SK-N-DZ (cell line): Measurements from ENCODE around the gene ABCG1.

Experiments used
- DNase-seq: peaks from one replicate; pipeline ENCODE4 v3.0.0-alpha.2; 2015; ENCODE audit warnings: low spot score

The ABCG1 gene

DNA sequence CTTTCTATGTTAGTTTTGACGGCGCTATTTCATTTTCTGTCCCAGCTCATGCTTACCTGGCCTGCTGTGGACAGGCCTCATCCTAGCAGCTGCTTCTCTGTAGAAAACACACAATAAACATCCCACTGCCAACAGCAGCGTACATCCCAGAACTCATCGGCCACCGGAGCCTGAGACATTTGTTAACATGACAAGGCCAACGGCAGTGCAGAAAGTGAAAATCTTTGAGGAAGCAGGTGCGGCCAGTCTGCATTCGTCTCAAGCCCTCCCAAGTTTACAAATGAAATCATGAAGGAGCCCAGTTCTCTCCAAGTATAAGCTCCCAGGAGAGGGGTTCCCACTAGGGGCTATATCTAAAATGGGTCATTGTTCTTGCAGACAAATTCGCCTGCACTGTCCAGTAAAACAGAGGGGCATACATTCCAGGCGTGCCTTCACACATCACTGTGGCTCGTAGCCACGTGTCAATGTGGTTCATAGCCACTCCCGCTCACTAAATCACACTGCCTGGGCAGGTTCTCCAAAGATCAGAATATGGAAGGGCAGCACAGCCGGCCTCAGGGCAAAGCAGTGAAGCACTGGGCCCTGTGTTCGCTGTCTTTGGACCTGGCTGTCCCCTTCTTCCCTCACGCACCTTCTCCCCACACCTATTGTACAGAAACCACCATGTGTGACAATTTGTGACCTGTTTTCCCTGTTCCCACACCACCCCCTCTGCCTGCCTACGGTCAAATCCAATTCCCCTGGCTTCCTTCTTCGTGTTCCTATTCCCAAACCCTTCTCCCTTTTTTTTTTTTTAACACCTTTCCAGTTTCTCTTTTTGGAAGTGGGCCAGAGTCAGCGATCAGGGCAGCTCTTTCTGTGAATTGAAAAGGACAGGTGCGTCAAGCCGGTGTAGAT is 27.0 kb upstream of the ABCG1 start:
- DNase-seq, result no peak

DNA sequence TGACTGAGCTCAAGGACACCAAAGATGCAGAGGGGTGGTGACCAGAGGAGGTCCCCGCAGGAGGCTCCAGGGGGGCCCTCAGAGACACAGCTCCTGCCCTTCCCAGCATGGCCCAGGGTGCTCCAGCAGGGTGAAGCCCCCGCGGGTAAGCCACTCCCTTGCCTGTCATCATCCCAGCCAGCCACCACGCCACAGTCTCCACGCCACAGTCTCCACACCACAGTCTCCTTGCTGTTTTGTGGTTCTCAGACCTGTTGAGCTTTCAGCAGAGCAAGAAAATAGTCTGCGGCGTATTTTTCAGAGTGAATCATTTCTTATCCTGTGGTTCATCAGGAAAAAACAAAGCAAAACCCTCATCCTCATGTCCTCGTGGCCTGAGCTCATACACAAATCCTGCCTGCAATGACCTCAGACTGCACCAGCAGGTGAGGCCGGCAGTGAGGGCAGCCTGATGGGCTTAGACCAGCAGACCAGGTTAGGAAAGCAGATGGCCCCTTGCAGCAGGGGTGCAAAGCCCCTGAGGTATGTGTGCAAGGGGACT is 25.7 kb upstream of the ABCG1 start:
- no peak for DNase-seq

DNA sequence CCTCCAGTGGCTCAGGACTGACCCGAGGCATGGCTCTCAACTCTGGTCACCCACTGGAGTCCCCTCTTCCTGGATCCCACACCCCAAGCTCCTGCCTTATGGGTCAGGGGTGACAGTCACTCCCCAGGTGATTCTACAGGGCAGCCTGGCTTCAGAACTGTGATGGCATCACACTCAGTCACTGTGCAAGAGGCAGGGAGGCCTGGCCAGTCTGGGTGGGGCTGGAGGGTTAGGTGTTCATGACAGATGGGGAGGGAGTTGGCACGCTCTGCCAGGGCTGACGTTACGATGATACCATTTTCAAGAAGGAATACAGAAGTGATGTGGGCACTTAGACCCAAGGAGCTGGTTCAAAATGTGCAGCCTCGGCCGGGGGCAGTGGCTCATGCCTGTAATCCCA is 25.2 kb upstream of the ABCG1 start:
- no peak for DNase-seq

DNA sequence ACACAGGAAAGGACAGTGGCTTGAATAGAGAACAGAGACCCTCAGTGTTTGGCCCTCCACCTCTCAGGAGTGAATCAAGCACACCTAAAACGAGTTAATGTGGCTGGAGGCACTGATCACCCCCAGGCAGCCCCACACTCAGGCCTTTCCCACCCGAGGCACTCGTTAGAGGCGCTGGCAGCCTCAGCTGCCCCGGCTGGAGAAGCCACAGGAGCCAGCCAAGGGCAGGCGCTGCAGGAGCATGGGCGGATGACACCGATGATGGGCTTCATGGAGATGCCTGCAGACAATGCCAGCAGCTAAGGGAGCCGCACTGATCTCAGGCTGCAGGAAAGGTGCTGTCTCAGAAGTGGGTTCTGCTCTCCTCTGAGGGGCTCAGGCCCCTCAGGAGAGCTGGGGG is 24.1 kb upstream of the ABCG1 start:
- DNase-seq, result no peak

DNA sequence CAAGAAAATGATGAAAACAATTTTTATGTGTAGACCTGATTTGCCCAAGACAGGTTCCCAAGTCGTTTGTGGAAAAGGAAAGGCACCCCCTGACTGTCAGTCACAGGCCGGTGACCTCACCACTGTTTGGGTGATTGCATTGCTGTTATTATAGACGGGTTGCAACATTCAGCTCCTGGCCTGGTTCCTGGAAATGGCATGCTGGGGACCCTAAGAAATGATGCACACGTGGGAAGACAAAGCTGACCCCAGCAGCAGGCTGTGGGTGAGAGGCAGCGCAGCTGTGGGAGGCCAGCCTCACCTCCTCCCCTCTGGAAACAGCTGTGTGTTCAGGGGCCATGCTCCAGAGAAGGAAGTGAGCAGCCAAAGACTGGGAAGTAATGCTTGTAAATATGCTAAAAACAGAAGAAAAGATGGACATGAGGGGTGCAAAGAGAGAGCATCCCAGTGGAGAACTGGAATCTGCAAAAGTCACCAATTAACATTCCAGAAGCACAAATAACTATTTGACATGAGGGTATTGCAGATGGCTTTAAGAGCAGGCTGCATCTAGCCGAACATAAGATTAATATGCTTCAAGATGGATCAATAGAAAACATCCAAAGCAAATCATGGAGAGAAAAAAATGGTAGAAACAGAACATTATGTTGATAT is 23.4 kb upstream of the ABCG1 start:
- DNase-seq, result no peak

DNA sequence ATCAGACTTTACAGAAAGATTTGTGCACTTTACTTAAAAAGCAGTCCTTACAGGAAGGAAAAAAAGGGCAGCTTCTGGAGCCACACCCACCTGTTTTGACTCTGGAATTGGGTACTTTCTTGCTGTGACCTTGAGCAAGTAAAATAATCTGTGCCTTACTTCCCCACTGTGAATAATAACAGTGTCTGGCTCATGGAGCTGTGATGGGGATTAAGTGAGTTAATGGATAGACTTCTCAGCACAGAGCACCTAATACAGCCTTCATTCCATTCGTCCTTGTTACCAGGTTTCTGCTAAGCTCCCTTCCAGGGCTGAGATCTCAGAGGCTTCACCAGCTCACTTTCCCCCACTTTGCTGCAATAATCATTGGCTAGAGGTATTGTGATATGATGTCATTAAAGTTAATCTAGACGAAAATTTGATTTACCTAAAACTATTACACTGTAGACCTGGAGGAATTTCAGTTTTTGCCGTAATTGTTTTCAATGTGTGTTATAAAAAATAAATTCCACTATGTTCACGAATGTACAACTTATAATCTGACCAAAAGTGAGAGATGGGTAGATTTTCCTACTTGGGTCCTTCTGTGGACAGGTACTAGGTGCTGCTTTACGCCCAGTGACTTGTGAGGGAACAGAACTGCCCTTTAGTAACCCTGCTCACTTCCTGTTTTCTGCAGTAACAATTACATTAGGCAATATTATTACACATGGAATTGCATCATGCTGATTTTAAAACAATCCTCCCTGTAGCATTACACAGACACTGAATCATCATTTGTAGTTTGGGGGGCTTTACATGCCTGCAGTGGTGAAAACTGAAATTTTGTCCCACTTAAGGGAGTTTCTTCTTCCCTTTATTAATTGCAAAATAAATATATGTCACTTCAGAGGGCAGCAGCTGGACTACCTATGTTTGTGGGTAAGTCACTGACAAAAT is 19.7 kb upstream of the ABCG1 start:
- DNase-seq, result no peak

DNA sequence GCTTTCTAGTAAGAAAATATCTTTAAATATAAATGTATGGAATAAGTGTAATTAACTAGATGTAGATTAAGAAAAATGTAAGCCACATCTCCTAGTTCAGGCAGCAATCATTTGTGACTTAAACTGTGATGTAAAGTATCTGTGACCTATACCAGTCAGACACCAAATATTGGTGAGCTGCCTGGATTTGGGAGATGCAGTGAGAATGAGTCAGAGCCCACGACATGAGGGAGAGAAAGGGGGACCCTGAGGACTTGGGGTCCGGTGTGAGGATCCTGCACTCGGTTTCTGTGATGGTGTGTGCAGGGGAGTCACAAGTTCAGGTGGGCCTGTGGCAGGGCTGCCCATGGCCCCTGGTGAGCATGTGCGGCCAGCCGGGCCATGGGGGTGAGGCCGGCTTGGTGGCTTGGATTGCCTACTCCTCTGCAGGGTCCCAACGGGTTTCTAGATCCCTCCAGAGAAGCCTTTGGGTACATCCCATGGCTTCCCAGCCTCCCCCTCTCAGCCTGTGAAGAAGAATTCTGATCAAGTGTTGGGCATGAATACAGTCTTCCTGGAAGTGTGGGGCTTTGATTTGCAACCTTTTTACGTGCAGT is 19.0 kb upstream of the ABCG1 start:
- DNase-seq, result no peak

DNA sequence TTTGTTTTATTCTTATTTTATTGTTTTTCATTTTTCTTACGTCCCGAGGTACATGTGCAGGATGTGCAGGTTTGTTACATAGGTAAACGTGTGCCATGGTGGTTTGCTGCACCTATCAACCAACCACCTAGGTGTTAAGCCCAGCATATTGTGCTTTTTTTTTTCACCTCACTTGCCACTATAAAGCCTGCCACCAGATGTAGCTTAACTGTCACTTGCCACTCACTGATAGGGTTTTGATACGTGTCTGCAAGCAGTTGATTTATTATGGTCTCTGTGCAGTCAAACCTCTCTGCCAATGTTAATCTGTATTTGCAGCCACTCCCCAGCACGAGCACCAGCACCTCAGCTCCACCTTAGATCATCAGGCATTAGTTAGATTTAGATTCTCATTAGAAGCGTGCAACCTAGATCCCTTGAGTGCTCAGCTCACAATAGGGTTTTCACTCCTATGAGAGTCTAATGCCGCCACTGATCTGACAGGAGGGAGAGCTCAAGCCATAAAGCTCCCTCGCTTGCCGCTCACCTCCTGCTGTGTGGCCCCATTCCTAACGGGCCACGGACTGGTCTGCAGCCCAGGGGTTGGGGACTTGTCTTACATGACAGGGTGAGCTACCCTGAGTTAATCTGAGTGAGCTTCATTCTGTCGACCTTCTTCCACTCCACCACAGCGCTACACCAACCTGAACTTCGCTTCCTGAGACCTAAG is 17.9 kb upstream of the ABCG1 start:
- no peak for DNase-seq

DNA sequence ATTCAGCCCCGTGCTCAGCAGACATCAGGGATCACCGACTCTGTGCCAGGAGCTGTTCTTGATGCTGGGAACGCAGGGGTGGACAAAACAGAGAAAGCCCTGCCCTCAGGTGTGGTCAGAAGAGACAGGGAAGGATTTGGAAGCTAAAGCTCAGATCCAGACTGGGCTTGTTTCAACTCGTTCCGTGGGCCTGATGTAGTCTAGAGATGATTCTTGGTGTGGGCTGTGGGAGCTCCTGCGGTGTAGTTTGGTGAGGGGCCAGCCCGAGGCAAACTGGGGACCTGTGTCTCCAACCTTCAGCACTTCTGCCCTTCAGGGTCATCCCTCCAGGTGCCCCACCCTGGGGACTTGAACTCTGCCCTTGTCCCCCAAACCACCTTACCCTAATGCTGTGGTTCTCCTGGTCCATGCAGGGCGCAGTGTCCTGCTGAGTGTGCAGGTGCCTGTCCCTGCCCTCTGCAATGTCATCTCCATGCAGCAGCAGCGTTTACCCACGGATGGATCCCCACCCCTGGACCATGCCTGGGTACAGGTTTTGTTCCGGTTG is 17.3 kb upstream of the ABCG1 start:
- DNase-seq, result no peak

DNA sequence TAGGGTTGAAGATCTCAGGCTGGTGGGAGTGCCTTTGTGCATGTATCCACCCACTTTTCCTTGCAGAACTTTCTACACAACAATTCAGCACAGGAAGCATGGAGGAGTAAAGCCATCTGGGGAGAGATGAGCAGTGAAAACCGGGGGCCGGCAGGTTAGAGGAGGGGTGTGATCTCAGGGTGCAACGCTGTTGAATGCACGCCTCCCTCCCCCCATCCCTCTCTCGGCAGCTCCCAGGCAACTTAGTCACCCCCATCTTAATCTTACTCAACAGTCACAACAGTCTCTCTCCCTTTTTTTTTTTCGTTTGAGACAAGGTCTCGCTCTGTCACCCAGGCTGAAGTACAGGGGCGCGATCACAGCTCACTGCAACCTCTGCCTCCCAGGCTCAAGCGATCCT is 16.6 kb upstream of the ABCG1 start:
- DNase-seq, result no peak

DNA sequence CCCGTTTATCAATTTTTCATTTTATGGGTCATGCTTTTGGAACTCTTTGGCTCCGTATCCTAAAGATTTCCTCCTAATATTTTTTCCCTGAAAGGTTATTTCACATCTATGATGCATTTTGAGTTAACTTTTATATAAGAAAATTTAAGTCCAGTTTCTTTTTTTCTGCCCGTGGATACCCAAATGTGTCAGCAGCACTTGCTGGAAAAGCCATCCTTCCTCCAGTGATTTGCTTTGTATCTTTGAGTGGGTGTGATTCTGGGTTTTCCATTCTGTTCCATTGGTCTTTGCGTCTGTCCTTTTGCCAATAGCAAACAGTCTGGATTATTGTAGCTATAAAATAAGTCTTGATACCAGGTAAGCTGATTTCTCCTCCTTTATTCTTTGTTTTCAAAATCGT is 15.6 kb upstream of the ABCG1 start:
- DNase-seq, result no peak

DNA sequence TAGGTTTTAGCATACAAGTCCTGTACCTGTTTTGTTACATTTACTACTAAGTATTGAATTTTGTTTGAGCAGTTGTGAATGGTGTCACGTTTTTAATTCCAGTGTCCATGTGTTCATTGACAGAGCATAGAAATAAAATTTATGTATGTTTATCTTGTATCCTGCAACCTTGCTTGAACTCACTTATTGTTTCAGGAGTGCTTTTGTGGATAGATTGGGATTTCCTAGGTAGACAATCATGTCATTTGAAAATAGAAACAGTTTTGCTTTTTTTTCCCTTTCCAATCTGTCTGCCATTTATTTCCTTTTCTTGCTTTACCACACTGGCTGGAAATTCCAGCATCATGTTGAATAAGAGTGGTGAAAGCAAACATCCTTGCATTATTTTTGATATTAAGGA is 15.0 kb upstream of the ABCG1 start:
- no peak for DNase-seq

DNA sequence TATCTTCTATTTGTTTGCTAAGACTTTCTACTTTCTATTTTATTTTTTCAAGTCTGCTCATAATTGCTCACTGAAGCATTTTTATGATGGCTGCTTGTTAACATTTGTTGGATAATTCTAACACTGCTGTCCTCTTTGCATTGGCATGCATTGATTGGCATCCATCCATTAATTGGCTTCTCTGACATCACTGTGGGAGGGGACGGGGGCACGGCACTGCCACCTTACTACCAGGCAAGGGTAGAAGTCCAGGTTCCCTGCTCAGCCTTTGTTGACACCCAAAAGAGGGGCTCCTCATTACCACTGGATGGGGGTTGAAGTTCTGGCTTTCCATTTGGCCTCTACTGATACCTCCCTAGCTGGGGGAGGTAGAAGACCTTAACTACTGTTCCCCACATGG is 11.5 kb upstream of the ABCG1 start:
- DNase-seq, result no peak

DNA sequence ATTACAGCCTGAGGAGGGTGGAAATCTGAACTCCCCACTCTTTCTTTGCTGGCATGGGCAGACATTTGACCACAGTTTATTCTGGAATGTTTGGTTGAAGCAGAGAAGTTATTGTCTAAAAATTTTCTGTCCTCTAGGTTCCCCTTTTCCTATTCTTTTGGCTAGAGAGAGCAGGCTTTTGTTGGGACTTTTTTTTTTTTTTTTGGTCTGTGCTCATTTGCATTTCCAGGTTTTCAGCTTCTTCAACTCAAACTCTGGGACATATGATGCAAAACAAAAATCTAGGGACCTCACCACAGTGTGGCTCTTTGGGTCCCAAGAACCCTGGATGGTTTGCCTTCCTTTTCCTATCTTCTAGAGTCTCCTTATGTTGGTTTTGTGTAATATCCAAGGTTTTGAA is 10.9 kb upstream of the ABCG1 start:
- DNase-seq, result no peak

DNA sequence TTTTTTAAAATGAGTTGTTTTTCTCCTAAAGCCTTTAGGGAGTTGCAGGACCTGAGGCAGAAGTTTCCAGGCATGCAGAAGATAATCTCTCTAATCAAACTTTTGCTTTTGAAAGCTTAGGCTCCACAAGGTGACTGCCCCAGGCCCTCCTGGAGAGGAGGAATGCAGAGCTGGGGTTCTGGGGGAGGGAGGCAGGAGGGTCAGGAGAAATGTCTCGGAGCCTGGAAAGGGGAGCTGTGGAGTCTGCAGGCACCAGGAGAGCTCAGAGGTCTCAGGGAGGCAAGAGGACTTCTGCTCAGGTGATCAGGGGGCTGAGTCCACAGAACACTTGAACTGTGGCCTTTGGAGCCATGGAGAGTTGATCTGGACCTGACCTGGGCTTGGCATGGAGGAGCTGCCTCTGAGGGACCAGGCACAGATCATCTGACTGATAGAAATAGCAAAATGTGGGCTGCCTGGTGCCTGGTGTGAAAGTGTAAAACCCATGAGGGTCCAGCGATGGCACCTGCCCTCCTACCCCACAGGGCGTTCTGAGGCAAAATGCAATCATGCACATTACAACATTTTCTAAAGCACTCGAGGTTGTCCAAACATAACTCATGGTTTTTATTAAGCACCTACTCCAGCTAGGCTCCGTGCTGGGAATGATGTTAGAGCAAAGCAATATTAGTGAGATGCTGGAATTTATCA is 10.0 kb upstream of the ABCG1 start:
- no peak for DNase-seq

DNA sequence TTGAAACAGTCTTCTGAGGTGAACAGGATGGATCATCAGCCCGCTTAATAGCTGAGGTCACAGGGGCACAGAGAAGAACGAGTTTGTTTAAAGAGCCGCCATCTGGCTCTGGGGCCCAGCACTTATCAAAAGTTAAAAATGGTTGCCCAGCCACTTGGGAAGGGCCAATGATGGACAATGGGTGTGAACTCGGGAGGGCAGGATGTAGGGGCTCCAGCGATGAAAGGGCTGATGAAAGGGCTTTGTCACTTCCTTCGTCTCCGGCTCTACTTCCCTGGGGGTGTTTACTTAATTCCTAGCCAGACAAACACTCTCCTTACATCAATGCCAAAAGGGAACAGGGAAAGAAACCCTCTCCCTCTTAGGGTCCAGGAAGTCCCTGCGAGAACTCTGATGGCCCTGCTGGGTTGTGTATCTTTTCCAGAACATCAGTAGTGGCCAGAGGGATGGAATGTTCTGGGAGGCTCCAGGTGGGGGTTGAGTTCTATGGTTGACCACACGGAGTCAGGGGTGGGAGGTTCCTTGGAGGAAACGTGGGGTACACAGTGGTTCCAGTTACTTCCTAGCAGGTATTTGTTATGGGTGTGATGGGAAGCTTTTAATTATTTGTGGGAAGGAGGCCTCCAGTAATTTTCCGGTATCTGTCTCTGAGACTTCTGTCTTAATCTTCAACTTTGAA is 9.0 kb upstream of the ABCG1 start:
- DNase-seq, result no peak

DNA sequence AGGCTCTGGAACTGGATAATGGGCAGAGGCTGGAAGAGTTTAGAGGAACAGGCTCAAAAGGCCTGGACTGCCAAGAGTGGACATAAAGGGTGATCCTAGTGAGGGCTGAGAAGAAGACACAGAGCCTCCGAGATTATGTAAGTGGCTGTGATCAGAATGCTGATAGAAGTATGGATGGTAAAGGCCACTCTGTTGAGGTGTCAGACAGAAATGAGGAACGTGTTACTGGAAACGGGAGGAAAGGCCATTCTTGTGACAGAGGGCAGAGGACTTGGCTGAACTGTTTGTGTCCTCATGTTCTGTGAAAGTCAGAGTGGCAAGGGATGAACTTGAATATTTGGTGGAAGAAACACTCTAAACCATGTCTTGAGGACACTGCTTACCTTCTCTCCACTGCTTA is 6.7 kb upstream of the ABCG1 start:
- no peak for DNase-seq

DNA sequence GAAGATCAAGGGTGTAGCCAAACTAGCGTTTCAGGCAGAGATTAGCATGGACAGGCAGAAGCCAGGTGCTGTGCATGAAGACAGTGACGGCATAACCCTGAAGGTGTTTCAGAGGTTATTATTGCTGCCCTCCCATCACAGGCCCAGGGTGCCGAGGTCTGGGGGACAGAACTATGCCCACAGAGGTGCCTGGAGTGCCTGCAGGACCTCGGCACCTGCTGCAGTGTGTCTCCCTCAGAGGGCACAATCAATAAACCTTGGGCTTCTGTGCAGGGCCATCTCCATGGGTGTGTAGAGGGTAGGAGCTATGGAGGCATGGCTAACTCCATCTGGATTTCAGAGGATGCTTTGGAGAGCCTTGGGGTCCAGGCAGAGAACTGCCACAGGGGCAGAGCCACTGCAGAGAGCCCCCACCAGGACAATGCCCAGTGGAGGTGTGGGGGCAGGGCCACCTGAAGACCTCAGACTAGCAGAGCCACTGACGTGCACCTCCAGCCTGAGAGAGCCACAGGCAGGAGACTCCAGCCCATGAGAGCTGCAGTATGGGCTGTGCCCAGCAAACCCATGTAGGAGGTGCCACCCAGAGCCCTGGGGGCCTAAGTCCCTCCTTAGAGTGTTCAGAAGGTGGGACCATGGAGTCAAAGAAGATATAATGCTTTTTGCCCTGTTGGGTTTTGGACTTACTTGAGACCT is 5.7 kb upstream of the ABCG1 start:
- DNase-seq, result no peak
